A549 treated with Hydrocortisone at 1 μM for 4 hours (cell line): Measurements from ENCODE around the gene UTF1. TPM values are rescaled to one million over a fixed set of nuclear protein-coding genes. Genes with fewer than 3 reads are reported as not detected.

Source experiments
- total RNA-seq: library from RNA; stranded (reverse); fragments of 200-300 nt; extraction: Qiagen RNA extraction; gene quantifications from 5 replicates; pipeline ENCODE4 v1.2.3, GENCODE V29; 2022

Gene UTF1
- total RNA-seq: 0.10 TPM in 1 of 5 replicates, not detected in the others

GRCh38 chr10:133230044-133230361 lies at the start of gene UTF1:
Gene UTF1, plus strand, starts transcription at chr10:133230217. Its CDS starts 72 bp downstream, at chr10:133230289.

GRCh38 chr10:133237588-133238465 lies 7.8 kb downstream of the UTF1 start, which contains the start of gene VENTX:
Gene VENTX, plus strand, starts transcription at chr10:133237855. Its CDS starts 60 bp downstream, at chr10:133237915.

GRCh38 chr10:133276435-133277201 lies 46.6 kb downstream of the UTF1 start, which contains the start of gene ADAM8:
Gene ADAM8, minus strand, starts transcription at chr10:133276868. Its CDS starts 51 bp downstream, at chr10:133276817.

Other genes with a start within 250 kb of the UTF1 start
- gene ADGRA1, start 142.3 kb upstream of the UTF1 start, total RNA-seq: 0.15 to 0.34 TPM (median 0.23 TPM) in 5 replicates
- 0.91 to 2.6 TPM (median 1.4 TPM) in 5 replicates for gene KNDC1, start 70.0 kb upstream of the UTF1 start, total RNA-seq
- not detected in 5 replicates for gene VENTX, start 7.6 kb downstream of the UTF1 start, total RNA-seq
- gene ADAM8, start 46.7 kb downstream of the UTF1 start, total RNA-seq: 1.6 to 4.2 TPM (median 3.7 TPM) in 5 replicates
- gene TUBGCP2, start 78.7 kb downstream of the UTF1 start, total RNA-seq: 32.4 to 49.6 TPM (median 42.5 TPM) in 5 replicates
- 51.5 to 74.7 TPM (median 69.1 TPM) in 5 replicates for gene ZNF511, start 78.7 kb downstream of the UTF1 start, total RNA-seq
- gene CALY, start 106.7 kb downstream of the UTF1 start, total RNA-seq: 0.45 to 0.71 TPM (median 0.59 TPM) in 5 replicates
- gene PRAP1, start 117.2 kb downstream of the UTF1 start, total RNA-seq: 0.15 TPM in 1 of 5 replicates, not detected in the others
- gene FUOM, start 127.8 kb downstream of the UTF1 start, total RNA-seq: 13.3 to 17.6 TPM (median 16.0 TPM) in 5 replicates
- gene ECHS1, start 143.1 kb downstream of the UTF1 start, total RNA-seq: 130 to 159 TPM (median 145 TPM) in 5 replicates
- gene PAOX, start 149.0 kb downstream of the UTF1 start, total RNA-seq: 1.7 to 2.5 TPM (median 2.1 TPM) in 5 replicates
- 41.4 to 53.4 TPM (median 49.7 TPM) in 5 replicates for gene MTG1, start 163.9 kb downstream of the UTF1 start, total RNA-seq
- 0.22 to 0.54 TPM (median 0.30 TPM) in 5 replicates for gene SPRN, start 194.4 kb downstream of the UTF1 start, total RNA-seq
- 0.20 to 0.32 TPM (median 0.22 TPM) in 5 replicates for gene SCART1, start 223.7 kb downstream of the UTF1 start, total RNA-seq